Embryonic facial prominence (tissue), 1 donor: ENCODE results near the gene SLC34A1.
A peak's percentile ranks its signal among the peaks of the same experiment; 100 is the strongest.
"Not testable (repeated sequence)": the region's sequence is repeated elsewhere in the genome, so short reads cannot be mapped to it uniquely, and the experiment has no call there.

Experiments
- DNase-seq: peaks from one replicate; pipeline ENCODE4 v3.0.0-alpha.2; 2016; ENCODE audit errors: extremely low spot score

SLC34A1 gene

GRCh38 chr5:177368869-177369644, 15.2 kb upstream of the SLC34A1 start:
- DNase-seq = no peak

GRCh38 chr5:177369645-177370440, 14.4 kb upstream of the SLC34A1 start:
- DNase-seq = no peak

DNA sequence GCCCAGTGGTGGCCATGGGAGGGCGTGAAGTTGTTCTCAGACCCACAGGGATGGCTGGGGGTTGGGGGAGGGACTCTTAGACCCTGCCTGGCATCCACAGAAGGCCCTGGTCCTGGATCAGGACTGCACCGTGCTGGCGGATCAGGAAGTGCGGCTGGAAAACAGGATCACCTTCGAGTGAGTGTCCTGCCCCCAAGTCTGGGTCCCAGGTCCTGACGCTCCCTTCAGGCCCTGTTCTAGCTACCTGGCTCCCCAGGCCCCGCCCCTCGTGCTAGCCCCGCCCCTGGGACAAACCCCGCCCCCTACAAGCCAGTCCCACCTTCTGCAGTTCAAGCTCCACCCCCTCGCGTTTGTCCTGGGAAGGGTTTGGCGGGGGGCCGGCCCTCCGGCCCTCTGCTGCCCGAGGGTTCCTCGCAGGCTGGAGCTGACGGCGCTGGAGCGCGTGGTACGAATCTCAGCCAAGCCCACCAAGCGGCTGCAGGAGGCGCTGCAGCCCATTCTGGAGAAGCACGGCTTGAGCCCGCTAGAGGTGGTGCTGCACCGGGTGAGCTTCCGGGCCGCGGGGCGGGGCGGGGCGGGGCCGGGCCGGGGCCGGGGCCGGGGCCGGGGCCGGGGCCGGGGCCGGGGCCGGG, 13.6 kb upstream of the SLC34A1 start:
- DNase-seq = peak; percentile 53

- no peak for DNase-seq
Observed at GRCh38 chr5:177371120-177372033, 12.9 kb upstream of the SLC34A1 start.

DNA sequence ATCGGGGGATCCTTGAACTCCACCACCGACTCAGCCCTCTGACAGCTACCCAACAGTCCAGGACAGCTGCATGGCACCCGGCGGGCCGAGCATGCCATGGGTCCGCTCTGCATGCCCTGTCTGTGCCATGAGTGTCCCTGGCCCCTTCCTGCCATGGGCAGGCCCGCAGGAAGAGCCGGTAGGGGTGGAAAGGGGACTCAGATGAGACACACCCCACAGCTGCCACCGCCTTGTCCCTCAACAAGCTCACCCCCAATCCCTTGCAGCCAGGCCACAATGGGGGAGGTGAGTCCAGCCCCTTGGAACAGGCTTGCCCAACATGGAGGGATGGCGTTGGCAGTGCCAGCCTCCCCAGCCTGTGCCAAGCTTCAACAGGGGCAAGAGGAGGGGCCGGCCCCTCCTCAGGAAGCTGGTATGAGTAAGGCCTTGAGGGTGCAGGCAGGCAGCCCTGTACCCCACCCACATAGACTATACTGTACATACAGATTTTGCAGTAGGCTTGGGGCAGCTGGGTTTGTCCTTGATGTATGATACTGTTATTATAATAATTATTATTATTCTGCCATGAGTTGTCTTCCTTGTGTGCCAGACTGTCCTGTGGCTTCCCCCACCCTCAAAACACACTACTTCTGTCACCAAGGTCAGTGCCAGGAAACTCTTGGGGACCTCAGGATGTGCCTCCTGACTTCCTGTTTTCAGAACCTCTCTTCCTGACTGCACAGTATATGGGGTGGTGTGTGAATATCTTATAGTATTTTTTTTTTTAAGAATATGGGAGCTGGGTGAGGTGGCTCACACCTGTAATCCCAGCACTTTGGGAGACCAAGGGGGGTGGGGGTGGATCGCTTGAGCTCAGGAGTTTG, 12.0 kb upstream of the SLC34A1 start:
- no peak for DNase-seq

DNA sequence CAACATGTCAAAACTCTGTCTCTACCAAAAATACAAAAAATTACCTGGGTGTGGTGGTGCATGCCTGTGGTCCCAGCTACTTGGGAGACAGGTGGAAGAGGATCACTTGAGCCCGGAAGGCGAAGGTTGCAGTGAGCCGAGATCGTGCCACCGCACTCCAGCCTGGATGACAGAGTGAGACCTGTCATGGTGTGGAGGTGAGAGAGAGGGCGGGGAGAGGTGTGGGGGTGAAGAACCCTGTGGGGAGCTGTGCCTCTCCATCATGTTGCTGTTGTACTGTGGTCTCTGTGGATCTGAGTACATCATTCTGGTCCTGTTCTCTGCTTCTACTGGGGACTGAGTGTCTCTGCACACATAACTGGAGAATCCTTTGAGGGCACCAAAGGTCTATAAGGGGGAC, 11.3 kb upstream of the SLC34A1 start:
- no peak for DNase-seq

DNA sequence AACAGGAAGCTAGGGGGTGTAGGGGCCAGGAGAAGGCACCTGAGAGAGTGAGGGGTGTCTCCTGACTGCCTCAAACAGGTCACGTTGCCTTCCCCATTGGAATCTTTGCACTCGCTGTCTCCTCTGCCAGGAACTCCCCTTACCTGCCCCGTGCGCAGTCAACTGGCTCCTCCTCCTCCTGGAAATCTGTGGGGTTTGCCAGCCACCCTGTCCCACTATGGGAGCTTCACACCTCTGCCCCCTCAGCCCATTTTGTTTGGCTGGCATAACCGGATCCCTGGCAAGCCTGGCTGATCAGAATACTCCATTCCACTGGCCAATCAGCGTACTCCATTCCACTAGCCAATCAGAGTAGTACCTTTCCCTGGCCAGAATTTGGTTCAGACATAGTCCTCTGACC, 10.4 kb upstream of the SLC34A1 start:
- no peak for DNase-seq

- DNase-seq = no peak
Observed at GRCh38 chr5:177374211-177374610, 10.0 kb upstream of the SLC34A1 start.

DNA sequence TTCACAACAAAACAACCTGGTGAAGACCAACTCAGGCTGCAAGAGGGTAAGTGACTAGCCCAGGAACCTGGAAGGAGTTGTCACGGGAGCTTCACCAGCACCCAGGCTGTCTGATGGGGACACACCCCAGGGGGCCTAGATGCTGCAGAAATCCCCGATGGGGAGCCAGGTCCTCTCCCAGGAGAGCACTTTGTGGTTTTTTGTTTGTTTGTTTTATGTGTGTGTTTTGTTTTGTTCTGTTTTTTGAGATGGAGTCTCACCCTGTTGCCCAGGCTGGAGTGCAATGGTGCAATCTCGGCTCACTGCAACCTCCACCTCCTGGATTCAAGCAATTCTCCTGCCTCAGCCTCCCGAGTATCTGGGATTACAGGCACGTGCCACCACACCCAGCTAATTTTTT, 8.7 kb upstream of the SLC34A1 start:
- not testable (repeated sequence) for DNase-seq

- no peak for DNase-seq
Observed at GRCh38 chr5:177376107-177376506, 8.1 kb upstream of the SLC34A1 start.

DNA sequence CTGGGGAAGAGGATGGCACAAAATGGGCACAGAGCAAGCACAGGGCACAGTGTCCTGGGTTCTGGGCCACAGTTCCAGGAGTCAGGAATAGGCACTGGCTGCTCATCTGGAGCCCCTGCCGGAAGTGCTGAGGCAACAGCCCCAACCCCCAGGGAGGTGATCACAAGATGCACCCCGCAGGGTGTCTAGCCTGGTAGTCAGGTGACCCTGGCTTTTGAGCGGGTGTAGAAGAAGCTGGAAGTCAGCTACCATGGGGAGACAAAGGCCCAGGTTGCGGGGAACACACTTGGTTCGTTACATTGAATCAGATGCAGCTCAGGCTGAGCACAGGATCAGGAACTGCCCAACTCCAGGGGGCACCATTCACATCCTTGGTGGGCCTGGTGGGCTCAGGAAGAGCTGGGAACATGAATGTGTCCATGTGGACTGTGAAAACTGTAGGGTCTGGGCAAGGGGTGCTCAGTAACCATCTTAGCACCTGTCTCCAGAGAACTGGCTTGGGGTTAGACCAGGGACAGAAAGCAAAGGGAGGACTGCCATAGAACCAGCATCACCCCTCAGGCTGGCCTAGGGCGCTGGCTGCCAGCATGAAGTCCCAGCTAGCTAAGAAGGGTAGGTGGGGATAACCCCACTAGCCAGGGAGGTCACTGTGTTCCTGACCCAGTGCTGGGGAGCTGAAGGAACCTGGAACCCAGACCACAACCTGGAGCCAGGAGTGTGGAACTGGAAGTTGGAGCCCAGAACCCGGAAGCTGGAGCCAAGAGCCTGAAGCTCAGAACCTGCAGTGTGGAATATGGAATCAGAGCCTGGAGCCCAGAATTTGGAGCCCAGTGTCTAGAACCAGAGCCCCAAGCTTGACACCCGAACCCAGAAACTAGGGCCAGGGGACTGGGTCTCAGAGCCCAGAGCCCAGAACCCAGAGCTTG, 6.1 kb upstream of the SLC34A1 start:
- no peak for DNase-seq

DNA sequence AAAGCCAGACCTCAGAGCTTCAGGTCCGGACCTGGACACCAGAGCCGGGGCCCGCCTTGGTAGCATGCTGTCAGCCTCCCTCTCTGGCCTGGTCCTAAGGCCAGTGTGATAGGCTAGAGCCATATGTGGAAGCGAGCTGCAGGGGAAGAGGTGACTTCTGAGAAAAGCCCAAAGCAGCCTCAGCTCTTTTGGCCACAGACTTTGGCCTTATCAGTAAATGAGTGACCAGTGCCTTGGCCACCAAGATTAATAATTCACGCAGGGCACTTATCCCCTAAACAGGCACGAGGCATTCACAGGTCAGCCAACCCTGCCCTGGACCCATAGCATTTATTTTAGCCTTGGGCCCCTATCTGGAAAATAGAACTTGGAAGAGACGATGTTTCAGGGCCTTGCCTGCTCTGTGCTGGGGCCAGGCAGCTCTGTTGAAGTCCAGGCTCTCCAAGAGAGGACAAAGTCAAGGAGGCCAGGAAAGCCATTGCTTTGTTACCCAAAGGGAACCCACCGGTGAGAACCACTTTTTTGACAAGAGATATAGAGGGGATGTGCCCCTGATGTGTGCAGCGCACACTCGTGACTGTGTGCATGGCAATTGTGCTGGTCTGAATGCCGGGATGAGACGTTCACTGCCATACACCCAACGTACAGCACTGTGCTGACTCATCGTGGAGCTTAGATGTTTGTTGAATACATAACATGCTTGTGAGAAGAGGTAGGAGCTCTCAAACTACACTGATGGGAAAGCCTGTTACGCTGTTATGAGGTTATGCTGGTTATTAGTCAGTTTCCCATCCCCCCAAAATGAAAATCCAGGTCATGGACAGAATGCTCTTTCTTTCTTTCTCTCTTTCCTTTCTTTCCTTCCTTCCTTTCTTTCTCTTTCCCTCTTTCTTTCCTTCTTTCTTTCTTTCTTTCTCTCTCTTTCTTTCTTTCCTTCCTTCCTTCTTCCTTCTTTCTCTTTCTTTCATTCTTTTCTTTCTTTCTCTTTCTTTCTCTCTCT, 5.0 kb upstream of the SLC34A1 start:
- no peak for DNase-seq

DNA sequence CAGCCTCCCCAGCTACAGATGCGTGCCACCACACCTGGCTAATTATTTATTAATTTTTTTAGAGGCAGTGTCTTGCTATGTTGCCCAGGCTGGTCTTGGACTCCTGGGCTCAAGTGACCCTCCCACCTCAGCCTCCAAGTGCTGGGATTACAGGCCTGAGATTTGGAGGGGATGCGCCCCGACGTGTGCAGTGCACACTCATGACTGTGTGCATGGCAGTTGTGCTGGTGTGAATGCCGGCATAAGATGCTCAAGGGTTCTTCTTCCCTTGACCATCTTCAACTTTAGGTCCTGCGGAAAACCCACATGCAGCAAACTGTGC, 3.5 kb upstream of the SLC34A1 start:
- no peak for DNase-seq

DNA sequence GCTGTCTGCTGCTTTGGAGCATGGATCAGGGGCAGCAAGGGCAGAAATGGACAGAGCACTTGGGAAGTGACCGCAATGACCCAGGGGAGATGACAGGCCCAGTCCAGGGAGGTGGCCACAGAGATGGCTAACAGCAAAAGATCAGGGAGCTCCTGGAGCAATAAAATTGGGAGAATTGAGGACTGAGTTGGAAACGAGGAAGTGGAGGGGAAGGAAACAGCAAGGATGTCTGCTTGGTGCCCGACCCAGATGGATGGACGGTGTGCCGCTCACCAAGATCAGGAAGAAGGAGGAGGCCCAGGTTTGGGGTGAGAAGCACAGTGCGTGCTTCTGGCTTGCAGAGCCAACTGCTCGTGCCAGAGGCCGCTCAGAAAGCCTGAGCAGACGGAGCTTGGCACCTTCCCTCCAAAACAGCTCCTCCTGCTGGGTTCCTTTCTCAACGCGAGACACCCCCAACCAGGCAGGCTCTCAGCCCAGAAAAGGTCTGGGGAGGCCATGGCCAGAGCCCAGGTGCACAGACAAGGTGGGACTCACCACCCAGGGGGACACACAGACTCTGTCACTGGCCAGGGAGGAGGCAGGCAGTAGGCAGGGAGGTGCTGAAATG, 1.7 kb upstream of the SLC34A1 start:
- no peak for DNase-seq

- DNase-seq = no peak
Observed at GRCh38 chr5:177383181-177383580, 1.1 kb upstream of the SLC34A1 start.

- DNase-seq = no peak
Observed at GRCh38 chr5:177385720-177386119, 1.5 kb downstream of the SLC34A1 start.

GRCh38 chr5:177386542-177386941, 2.3 kb downstream of the SLC34A1 start:
- DNase-seq = no peak

DNA sequence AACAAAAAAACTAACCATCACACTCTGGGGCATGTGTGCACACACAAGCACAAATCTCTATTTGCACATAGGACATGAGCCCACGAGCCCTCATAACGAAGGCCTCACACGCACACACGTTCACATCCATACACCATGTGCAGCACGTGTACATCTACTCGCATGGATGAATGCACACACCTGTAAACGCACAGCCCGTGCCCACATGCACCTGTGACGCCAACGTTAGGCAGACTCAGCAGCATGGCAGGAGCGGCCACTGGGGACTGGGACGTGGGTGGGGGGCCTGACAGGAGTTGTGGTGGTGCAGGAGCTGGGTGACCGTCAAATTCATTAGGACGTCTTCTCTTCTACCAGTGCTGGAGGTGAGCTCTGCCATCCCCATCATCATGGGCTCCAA, 3.2 kb downstream of the SLC34A1 start:
- DNase-seq = no peak
